ENCODE measurements around the gene AMIGO2. TPM values are rescaled to one million over a fixed set of nuclear protein-coding genes. Genes with fewer than 3 reads are reported as not detected.

AMIGO2 gene, protein sequence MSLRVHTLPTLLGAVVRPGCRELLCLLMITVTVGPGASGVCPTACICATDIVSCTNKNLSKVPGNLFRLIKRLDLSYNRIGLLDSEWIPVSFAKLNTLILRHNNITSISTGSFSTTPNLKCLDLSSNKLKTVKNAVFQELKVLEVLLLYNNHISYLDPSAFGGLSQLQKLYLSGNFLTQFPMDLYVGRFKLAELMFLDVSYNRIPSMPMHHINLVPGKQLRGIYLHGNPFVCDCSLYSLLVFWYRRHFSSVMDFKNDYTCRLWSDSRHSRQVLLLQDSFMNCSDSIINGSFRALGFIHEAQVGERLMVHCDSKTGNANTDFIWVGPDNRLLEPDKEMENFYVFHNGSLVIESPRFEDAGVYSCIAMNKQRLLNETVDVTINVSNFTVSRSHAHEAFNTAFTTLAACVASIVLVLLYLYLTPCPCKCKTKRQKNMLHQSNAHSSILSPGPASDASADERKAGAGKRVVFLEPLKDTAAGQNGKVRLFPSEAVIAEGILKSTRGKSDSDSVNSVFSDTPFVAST
- total RNA-seq (2022; extraction: Qiagen RNA extraction; ENCODE audit: low read depth), result 122 to 170 TPM (median 160 TPM) in 5 replicates

GRCh38 chr12:47079468-47079980 is at the start of gene AMIGO2, which contains the start of gene PCED1B:
Gene AMIGO2 (minus strand): TSS chr12:47079959. CDS start chr12:47079002, 957 bp downstream.
Gene PCED1B (plus strand): TSS chr12:47079621. CDS start chr12:47235064, 155,443 bp downstream.

Other genes starting within 250 kb of the AMIGO2 start
- gene PCED1B, start 338 bp downstream of the AMIGO2 start, total RNA-seq (2022; extraction: Qiagen RNA extraction; ENCODE audit: low read depth), result 46.1 to 54.7 TPM (median 50.5 TPM) in 5 replicates